Neural cell (in vitro differentiated cells): ENCODE data around the gene SLC6A8.

Source experiments
- CTCF ChIP-seq: fragments of 450-650 bp; IDR thresholded peaks from 2 replicates; pipeline ENCODE4 v1.5.1; 2014; ENCODE audit warnings: antibody characterized with exemption, mild to moderate bottlenecking, moderate library complexity; ENCODE audit not compliant: poor library complexity, severe bottlenecking
- EP300 ChIP-seq: fragments of 450-650 bp; conservative IDR thresholded peaks from 2 replicates; pipeline ENCODE4 v1.6.1; 2014; ENCODE audit warnings: antibody characterized with exemption, mild to moderate bottlenecking, moderate library complexity; ENCODE audit not compliant: poor library complexity, severe bottlenecking
- EZH2 ChIP-seq: fragments of 200-600, 300-800 bp; shearing (Covaris generic), sonication (generic); IDR thresholded peaks from 2 replicates; pipeline ENCODE4 v1.6.1; 2014; ENCODE audit warnings: antibody characterized with exemption, low read length, borderline replicate concordance, mild to moderate bottlenecking; ENCODE audit not compliant: insufficient read depth, poor library complexity, severe bottlenecking
- MXI1 ChIP-seq: fragments of 450-650 bp; conservative IDR thresholded peaks from 2 replicates; pipeline ENCODE4 v1.6.1; 2014; ENCODE audit warnings: antibody characterized with exemption, mild to moderate bottlenecking; ENCODE audit not compliant: poor library complexity, severe bottlenecking
- POLR2AphosphoS5 ChIP-seq: IDR thresholded peaks from 2 replicates; pipeline ENCODE4 v1.6.1; 2012
- RAD21 ChIP-seq: fragments of 450-650 bp; conservative IDR thresholded peaks from 2 replicates; pipeline ENCODE4 v1.6.1; 2014; ENCODE audit warnings: antibody characterized with exemption, mild to moderate bottlenecking, moderate library complexity
- REST ChIP-seq: IDR thresholded peaks from 2 replicates; pipeline ENCODE4 v1.6.1; 2012; ENCODE audit warnings: borderline replicate concordance
- SMC3 ChIP-seq: fragments of 450-650 bp; conservative IDR thresholded peaks from 2 replicates; pipeline ENCODE4 v1.6.1; 2014; ENCODE audit warnings: antibody characterized with exemption, mild to moderate bottlenecking, moderate library complexity; ENCODE audit not compliant: poor library complexity
- TAF1 ChIP-seq: IDR thresholded peaks from 2 replicates; pipeline ENCODE4 v1.6.1; 2012; ENCODE audit warnings: low read depth

- TF ChIP-seq CTCF = no peak
- no peak for TF ChIP-seq POLR2AphosphoS5
- TF ChIP-seq EP300 = no peak
- no peak for TF ChIP-seq EZH2
- no peak for TF ChIP-seq REST
- TF ChIP-seq TAF1 = no peak
- no peak for TF ChIP-seq MXI1
- TF ChIP-seq RAD21 = no peak
- no peak for TF ChIP-seq SMC3
These were observed 1.7 kb upstream of the SLC6A8 start for GRCh38 chrX:153685751-153686696.
